Kidney (tissue), 14 donors: ENCODE data around the gene PFKFB2. TPM values are rescaled to one million over a fixed set of nuclear protein-coding genes. Genes with fewer than 3 reads are reported as not detected.

Experiments
- DNase-seq, 5 donors: peaks; one replicate each; pipeline ENCODE4 v3.0.0-alpha.2; 2013 to 2020
- FAIRE-seq: peaks from 2 replicates; lab custom pipeline; 2012; peaks lifted over from hg19 to GRCh38; lab: Jason Lieb, UNC
- H3K27ac ChIP-seq, 2 donors: one replicate each; pipeline ENCODE4 v1.7.0; 2013; ENCODE audit warnings: low read depth in 2 of 2, low read length in 2 of 2, inconsistent platforms in 1 of 2
- H3K27me3 ChIP-seq: one replicate; pipeline ENCODE4 v1.7.1; 2013; ENCODE audit warnings: low read length, inconsistent platforms; ENCODE audit not compliant: control insufficient read depth, insufficient read depth
- H3K36me3 ChIP-seq, 3 donors: one replicate each; pipeline versions ENCODE4 v1.7.0 to v1.7.1; 2013; ENCODE audit warnings: low read length in 3 of 3, control low read depth in 1 of 3, inconsistent platforms in 1 of 3; ENCODE audit not compliant: insufficient read depth in 3 of 3, control insufficient read depth in 2 of 3
- H3K4me1 ChIP-seq, 3 donors: one replicate each; pipeline versions ENCODE4 v1.7.0 to v1.7.1; 2013; ENCODE audit warnings: low read length in 3 of 3, inconsistent platforms in 1 of 3, low read depth in 1 of 3; ENCODE audit not compliant: control insufficient read depth in 2 of 3, insufficient read depth in 2 of 3
- H3K4me3 ChIP-seq, 3 donors: one replicate each; pipeline versions ENCODE4 v1.7.0 to v1.8.1; 2013; ENCODE audit warnings: low read length in 3 of 3, control low read depth in 1 of 3, inconsistent platforms in 1 of 3
- H3K9ac ChIP-seq, 3 donors: one replicate each; pipeline versions ENCODE4 v1.7.0 to v1.7.1; 2013; ENCODE audit warnings: low read length in 3 of 3, control low read depth in 1 of 3, inconsistent platforms in 1 of 3
- H3K9me3 ChIP-seq, 3 donors: one replicate each; pipeline versions ENCODE4 v1.7.0 to v1.7.1; 2013; ENCODE audit warnings: low read length in 3 of 3, control low read depth in 1 of 3, inconsistent platforms in 1 of 3; ENCODE audit not compliant: control insufficient read depth in 2 of 3, insufficient read depth in 1 of 3
- CTCF ChIP-seq: IDR thresholded peaks from 3 replicates; pipeline ENCODE4 v1.5.1; 2012; ENCODE audit warnings: mild to moderate bottlenecking, moderate library complexity, borderline replicate concordance; ENCODE audit not compliant: insufficient read depth; ENCODE audit errors: extremely low read depth
- intact Hi-C: fragments of 100-400 bp; cut with DNase I; formaldehyde crosslinking; loops from one replicate; pipeline ENCODE4 v1.11.1; 2022
- polyA plus RNA-seq: library from polyadenylated mRNA; stranded (reverse); fragments of 350-450 nt; fragmentation: Illumina TruSeq; extraction: RNeasy Lipid Tissue Mini Kit (QIAGEN cat#74804); gene quantifications from one replicate; pipeline ENCODE4 v1.2.3, GENCODE V29; 2014; ENCODE audit warnings: low read depth, low replicate concordance; ENCODE audit not compliant: insufficient read depth
- total RNA-seq: library from RNA; stranded (reverse); fragmentation: NEBNext Ultra II Directional; extraction: Animal tissue kit (Norgen Biotek cat#: 25700); gene quantifications from one replicate; pipeline ENCODE4 v1.2.1, GENCODE V29; 2021
- donor health status: control.
- donor health status: control.
- donor health status: control.
- donor health status: control.
- donor health status: control.
- donor health status: DM: yes; HTN: yes; CAD: no.
- donor health status: Normal renal cell carcinoma (clear cell type).

Gene PFKFB2
- total and polyA plus RNA-seq, 2 donors from 2014 or later, result 20.6 to 21.7 TPM

- H3K36me3 ChIP-seq, result peaks cover 3 to 66% (median 50%) of the 10 kb centered on the region in 3 donors
- H3K27me3 ChIP-seq, result no peaks in the 10 kb centered on the region
- H3K4me3 ChIP-seq, result no peak overlapping the region
- no peak for TF ChIP-seq CTCF
- H3K9me3 ChIP-seq, result no peaks in the 10 kb centered on the region
- H3K27ac ChIP-seq, result no peak overlapping the region
- DNase-seq, result peak in 4 of 5 donors; percentile 67 to 85 (median 80)
- FAIRE-seq, result no peak
- H3K9ac ChIP-seq, result no peak overlapping the region
- peaks cover 0 to 9% (median 7%) of the 10 kb centered on the region in 3 donors for H3K4me1 ChIP-seq
- intact Hi-C loops, result no loop called here
These were observed 19.2 kb downstream of the PFKFB2 start for GRCh38 chr1:207072233-207072632.

- TF ChIP-seq CTCF, result no peak
- H3K36me3 ChIP-seq, result peaks cover 3 to 55% (median 53%) of the 10 kb centered on the region in 3 donors
- intact Hi-C loops, result no loop called here
- no peaks in the 10 kb centered on the region for H3K9me3 ChIP-seq
- no peak overlapping the region for H3K9ac ChIP-seq
- DNase-seq (no peak), FAIRE-seq (no peak)
- no peaks in the 10 kb centered on the region for H3K27me3 ChIP-seq
- H3K4me1 ChIP-seq, result no peaks in the 10 kb centered on the region
- H3K4me3 ChIP-seq, result no peak overlapping the region
- H3K27ac ChIP-seq, result no peak overlapping the region
These were observed 21.1 kb downstream of the PFKFB2 start for GRCh38 chr1:207073906-207074820.

GRCh38 chr1:207076181-207076955, 23.3 kb downstream of the PFKFB2 start:
- H3K4me1 ChIP-seq, result no peaks in the 10 kb centered on the region
- intact Hi-C loops, result no loop called here
- H3K27ac ChIP-seq, result no peak overlapping the region
- no peaks in the 10 kb centered on the region for H3K9me3 ChIP-seq
- FAIRE-seq (no peak), DNase-seq (no peak)
- H3K36me3 ChIP-seq, result peaks cover under 1 to 54% (median 39%) of the 10 kb centered on the region in 3 donors
- no peaks in the 10 kb centered on the region for H3K27me3 ChIP-seq
- TF ChIP-seq CTCF, result no peak
- no peak overlapping the region for H3K9ac ChIP-seq
- no peak overlapping the region for H3K4me3 ChIP-seq
